CD4-positive, alpha-beta T cell treated with Interferon gamma for 1 hour (primary cell): ENCODE measurements around the gene HBP1.
"Not testable (repeated sequence)": the region's sequence is repeated elsewhere in the genome, so short reads cannot be mapped to it uniquely, and the experiment has no call there.

Experiments
- DNase-seq: peaks from one replicate; pipeline ENCODE4 v3.0.0-alpha.2; 2020

Gene HBP1

DNA sequence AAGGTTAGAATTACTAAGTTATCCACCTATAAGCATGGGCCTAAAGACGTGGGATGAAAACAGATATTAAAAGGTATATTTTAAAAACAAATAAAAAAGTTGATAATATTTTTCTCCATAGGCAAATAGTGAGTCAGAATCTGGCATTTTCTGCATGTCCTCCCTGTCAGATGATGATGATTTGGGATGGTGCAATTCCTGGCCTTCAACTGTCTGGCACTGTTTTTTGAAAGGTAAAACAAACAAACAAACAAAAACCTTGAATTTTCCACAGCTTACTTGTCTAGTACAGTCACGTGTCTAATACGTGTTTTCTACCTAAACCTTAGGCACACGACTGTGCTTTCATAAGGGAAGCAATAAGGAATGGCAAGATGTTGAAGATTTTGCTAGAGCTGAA is 17.4 kb downstream of the HBP1 start:
- DNase-seq = no peak

DNA sequence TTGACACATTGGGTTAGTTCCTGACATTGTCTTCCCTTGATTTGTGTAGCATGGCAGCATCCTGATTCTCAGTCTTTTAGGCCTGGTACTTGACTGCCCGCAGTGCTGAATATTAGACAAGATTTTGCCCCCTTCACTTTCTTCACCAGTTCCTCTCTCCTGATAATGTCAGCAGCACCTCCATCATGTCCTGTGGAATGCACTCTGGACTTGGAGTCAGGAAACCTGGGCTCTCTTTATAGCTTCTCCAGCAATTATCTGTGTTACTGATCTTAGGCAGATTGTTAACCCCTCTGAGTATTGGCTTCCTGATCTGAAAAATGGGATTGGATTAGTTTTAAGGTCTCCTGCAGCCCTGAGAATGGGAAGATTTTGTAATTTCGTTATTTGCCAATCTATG is 19.0 kb downstream of the HBP1 start:
- DNase-seq = no peak

DNA sequence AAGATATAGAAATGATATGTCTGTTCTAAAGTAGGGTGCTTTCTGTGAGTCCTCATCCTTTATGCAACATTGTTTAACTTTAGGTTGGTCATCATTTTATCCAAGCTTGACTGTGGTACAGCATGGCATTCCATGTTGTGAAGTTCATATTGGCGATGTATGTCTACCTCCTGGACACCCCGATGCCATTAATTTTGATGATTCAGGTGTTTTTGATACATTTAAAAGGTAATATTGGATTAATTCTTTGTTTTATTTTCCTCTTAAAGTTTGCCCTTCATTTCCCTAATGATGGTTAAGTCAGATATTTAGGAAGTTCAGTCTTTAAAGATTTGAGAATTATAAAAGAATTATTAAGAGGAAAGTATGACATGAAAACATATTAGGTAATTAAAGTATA is 21.3 kb downstream of the HBP1 start:
- no peak for DNase-seq

DNA sequence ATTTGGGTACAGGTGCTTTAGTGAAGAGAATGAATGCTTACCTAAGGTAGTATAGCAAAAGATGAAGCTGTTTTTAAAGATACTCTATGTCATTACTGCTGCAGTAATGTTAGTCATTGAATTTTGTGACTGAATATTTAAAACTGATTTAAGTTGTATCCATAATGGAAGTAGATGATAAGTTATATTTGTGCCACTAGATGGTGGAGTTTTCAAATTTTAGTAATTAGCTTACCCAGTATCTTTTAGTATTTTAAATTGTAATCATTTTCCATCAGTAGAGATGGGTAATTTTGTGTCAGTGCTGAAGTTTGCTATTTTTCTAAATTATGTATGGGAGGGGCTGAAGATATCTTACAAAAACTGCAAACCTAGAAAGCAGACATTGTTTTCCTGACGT is 25.2 kb downstream of the HBP1 start:
- DNase-seq = no peak

DNA sequence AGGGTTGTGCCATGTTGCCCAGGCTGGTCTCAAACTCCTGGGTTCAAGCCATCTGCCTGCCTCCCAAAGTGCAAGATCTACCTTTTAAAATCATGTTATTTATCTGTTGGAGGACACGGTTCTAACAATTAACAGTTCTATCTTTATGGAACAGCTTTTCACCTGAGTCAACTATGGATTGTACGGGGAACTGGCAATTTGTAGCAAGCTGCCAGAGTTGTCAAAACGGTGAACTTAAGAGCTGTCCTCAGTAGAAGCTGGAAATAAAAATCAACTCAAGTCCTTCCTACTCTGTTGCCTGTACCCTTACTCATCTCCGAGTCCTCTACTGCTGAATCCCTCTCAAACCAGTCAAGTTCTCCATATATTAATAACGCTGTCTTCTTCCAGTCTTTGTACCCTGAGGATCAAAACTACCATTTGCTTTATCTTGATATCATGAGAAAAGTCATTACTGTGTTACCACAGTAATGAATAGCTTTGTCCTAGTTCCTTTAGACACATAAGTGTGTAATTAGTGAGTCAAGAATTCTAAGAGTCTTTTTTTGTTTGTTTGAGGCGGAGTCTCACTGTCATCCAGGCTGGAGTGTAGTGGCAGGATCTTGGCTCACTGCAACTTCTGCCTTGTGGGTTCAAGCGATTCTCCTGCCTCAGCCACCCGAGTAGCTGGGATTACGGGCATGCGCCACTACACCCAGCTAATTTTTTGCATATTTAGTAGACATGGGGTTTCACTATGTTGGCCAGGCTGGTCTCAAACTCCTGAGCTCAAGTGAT is 28.2 kb downstream of the HBP1 start:
- no peak for DNase-seq

DNA sequence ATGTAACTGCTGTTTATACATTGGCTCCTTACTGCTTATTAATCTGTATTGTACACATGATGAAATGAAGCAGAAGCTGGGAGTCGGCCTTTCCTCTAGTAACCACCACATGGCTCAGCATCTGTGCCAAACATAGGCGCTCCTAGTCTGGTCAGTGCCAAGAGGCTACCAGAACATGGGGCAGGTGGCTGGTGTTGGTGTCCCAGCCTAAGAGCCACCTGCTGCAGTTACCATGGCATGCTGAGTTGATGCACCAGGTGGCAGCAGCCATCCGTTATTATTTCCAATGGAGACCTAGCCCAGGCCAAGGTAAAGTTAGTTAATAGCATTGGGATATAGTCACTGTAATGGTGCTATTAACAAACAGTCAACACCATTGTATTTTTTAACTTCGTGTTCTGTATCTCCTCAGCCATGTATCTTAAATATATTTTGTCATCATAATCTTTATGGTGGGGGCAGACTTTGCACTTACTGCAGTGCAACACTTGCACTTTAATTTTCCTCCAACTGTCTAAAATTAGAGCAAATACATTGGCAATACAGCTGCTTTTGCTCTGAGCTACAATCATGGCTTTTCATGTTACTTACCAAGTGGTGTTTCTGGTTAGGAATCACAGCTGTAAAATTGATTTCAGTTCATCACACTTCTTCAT is 33.1 kb downstream of the HBP1 start:
- no peak for DNase-seq

DNA sequence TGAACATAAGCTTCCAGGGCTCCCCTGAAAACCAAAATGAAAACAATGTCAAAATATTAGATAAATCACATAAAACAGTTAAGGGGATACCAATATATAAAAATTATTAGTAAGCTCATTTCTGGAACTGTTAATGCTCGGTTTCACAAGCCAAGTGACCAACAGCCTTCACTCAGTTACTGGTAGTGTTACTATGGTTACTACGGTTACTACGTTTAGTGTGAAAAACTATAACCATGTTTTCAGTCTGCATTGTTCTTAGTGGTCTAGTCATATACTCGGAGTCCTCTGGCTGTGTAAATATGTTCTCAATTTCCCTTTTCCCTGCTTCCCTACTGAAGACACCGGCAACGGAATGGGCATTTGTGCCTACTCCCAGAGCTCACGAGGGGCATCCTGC is 34.8 kb downstream of the HBP1 start:
- DNase-seq = no peak

DNA sequence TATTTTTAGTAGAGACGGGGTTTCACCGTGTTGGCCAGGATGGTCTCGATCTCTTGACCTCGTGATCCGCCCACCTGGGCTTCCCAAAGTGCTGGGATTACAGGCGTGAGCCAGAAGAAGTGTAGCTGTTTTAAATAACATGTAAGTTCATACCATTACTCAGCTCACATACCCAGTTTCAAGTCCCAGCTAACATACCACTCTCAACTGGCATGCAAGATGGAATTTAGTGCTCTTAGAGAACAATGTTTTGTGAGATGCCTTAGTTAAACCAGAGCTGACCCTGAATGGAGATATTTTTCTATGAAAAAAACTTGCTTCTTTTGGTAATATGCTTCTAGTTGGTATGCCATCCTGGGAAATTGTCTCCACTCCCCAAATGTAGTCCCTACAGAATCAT is 37.3 kb downstream of the HBP1 start:
- DNase-seq = no peak

DNA sequence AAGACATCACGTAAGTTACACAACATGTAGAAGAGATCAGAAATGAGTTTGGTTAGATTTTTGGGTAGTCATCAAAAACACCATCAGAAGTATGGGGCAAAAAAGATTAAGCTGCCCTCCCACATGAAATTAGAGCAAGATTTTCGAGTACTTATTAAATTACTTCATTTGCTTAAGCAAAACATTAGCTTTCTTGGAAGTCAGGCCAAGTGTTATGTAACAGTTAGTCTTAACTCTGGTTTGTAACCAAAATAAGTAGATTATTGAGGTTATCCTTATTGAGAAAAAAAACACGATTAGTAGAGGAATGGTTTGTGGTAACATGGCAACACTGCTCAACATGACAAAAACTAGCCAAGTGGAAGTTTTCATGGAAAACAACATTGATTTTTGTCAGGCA is 37.9 kb downstream of the HBP1 start:
- no peak for DNase-seq

DNA sequence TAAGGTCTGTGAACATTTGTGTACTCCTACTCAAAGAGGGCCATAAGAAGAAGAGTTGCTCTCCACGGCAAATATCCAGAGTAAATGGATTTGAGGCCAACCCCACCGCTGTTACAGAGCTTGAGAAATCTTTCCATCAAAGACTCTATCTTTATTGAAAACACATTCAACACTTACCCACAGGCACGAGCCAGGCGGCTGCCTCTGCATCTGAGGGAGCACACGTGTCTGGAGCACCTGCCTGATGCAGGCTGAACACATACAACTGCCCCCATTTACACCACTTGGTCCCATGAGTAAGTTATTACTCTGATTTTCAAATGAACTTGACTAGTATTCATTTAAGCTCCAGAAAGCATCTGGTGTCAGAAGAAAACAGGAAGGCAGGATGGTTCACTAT is 38.7 kb downstream of the HBP1 start:
- DNase-seq = no peak

DNA sequence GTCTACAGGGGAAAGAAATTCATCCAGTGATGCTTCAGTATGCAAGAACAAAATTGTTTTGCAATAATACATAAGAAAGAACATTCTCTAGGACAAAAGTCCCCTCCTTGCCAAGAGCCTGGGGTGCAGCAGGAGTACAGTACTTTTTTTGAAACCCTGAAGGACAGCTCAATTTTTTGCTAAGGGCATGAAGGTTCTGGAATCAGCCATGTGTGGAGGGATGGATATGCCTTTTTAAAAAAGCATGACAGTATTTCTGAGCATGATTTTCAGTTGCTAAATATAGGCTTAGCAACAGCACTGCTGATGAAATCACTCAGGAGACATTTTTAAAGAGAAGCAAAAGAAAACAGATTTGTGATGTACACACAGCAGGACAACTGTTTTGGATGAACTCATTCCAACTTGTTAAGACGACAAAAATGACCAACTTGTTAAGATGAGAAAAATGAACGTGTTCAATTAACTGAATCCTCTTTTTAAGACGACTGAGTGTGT is 39.3 kb downstream of the HBP1 start:
- no peak for DNase-seq

DNA sequence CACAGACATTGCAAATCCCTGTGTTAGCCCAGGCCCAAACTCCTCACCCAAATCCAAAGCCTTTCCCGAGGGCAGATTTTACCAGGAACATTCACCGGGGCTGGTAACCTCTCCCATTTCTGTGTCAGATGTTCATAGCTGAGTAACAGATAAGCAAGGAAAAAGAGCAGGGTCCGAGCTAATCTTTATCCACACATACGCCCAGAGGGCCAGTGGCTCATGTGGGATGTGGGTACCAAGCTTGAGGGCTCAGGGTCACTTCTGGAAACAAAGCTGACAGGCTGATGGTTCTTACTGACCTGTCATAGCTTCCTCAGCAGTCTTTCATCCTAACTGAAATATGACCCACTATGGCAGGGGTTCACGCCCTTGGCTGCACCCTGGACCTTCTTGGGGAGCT is 39.8 kb downstream of the HBP1 start:
- no peak for DNase-seq

DNA sequence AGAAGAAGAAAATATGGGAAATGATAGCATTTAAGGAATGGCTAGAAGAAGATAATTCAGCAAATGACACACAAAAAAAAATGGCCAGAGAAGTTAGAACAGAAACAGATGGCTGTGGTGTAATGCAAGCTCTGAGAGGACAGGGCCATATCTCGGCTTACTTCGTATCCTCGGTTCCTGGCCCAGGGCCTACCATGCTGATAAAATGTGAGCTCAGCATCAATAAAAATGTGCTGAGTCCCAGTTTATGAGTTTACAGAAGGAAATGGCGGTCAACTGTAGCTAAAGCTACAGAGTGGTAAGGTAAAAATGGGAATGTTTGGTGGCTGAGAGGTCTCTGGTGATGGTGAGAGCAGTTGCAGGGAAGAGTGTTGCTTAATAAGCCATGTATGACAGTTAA is 40.8 kb downstream of the HBP1 start:
- DNase-seq = no peak

DNA sequence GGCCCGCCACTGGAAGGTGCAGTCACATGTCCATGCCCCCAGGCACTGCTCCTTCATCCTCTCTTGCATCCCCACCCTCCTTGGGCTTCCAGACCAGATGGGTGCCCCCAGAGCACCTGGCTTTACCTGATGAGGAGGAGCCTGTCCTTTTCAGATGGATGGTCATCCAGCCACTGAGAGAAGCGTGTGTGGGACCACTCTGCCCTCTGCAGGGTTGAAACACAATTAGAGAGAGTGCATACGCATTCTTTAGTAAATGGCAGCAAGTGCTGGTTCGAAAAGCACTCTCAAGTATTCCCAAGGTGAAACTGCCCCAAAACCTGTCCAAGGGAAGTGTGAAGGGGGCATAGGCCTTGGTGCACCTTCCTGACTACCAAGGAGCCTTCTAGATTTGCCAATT is 41.6 kb downstream of the HBP1 start:
- DNase-seq = no peak

DNA sequence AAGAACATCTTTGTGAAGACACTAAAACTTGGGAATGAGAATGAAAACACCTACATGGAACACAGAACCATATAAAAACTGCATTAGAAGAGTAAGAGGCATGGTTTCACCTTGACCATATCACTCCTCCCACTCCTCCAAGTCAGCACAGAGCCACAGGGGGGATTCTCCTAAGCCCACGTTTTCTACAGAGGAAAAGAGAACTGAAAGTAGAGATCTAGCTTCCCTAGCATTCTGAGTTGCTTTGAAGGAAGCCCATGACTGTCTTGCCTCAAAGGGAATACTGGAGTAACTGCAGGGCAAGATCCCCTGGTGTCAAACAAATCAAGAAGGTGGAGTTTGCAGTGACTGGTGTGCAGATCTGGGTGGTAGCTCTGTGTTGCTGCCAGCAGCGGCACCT is 43.9 kb downstream of the HBP1 start:
- DNase-seq = no peak

DNA sequence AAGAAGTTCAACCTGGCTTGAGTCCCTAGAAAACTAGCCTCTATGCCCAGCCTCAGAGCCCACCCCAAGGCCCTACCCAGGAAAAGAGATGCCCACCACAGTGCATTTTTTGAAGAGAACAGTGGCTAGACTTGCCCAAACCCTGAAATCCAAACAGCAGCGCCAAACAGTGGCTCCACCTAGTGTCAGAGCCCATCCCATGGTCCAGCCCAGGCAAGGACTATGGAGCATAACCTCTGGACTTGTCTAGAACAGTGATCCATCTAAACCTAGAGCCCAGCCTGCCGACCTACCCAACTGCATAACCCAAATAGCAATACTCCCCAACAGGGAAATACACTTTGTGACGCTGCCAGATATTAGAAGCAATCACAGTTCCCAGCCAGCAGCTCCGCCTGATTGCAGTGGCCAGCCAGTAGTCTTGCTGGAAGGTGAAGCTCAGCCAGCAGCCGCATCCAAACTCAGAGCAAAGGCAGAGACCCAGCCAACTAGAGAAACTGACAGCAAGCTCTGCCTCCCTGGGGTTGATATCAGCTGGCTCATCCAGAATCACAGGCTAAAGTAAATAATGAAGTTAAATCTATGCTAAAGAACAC is 44.5 kb downstream of the HBP1 start:
- no peak for DNase-seq

DNA sequence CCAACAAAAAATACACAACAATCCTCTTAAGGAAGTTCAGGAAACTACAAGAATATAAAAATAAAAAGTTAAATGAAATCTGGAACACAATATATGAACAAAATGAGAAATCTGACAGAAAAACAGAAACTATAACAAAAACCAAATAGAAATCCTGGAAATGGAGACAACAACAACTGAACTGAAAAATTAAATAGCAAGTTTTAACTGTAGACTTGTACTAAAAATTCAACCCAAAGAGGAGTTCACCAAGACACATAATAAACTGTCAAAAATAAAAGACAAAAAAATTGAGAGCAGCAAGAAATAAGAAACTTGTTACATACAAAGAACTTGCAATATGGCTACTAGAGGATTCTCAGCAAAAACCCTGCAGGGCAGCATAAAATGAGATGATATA is 45.1 kb downstream of the HBP1 start:
- no peak for DNase-seq

DNA sequence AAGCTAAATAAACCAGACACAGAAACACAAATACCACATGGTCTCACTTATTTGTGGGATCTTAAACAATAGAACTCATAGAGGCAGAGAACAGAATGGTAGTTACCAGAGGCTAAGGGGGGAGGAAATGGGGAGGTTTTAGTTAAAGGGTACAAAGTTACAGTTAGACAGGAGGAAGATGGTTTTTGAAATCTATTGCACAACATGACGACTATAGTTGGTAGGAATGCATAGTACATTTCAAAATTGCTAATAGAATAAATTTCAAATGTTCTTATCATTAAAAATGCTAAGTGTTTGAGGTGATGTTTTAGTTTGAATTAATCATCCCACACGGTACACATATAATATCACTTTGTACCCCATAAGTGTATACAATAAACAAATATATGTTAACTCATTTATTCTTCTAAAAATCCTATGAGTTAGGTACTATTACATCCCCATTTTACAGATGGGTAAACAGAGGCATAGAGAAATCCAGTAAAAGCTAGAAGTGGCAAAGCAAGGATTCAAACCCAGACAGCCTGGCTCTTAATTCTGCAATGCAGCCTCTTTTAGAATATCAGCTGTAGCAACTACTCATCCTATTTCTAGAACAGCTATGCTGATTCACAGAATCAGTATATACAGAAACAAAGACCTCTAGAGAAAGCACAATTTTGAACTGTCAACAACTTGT is 50.9 kb downstream of the HBP1 start:
- DNase-seq = no peak

DNA sequence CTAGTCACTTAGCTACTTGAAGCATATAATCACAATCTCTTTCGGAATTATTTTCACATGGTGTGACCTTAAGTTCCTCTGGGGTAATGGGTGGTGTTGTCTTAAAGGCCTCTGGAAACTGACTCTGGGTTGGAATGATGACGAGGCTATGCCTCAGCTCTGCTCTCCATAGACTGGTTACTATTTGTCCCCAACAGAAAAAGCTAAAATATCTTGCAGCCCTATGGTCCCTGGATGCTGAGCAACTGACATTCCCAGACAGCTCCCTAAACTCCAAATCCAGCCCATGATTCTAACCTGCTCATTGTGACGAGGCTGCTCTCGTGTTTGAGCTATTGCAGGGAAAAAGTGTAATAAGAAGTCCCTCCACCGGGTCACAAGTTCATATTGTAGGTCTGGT is 51.6 kb downstream of the HBP1 start:
- no peak for DNase-seq

DNA sequence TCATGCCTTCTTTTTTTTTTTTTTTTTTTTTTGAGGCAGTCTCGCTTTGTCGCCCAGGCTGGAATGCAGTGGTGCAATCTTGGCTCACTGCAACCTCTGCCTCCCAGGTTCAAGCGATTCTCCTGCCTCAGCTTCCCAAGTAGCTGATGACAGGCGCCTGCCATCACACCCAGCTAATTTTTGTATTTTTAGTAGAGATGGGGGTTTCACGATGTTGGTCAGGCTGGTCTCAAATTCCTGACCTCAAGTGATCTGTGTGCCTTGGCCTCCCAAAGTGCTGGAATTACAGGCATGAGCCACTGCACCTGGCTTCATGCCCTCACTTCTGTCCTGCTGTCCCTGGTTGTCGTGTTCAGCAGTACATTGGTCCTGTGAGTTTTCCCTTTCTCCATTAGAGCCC is 52.0 kb downstream of the HBP1 start:
- DNase-seq = not testable (repeated sequence)

DNA sequence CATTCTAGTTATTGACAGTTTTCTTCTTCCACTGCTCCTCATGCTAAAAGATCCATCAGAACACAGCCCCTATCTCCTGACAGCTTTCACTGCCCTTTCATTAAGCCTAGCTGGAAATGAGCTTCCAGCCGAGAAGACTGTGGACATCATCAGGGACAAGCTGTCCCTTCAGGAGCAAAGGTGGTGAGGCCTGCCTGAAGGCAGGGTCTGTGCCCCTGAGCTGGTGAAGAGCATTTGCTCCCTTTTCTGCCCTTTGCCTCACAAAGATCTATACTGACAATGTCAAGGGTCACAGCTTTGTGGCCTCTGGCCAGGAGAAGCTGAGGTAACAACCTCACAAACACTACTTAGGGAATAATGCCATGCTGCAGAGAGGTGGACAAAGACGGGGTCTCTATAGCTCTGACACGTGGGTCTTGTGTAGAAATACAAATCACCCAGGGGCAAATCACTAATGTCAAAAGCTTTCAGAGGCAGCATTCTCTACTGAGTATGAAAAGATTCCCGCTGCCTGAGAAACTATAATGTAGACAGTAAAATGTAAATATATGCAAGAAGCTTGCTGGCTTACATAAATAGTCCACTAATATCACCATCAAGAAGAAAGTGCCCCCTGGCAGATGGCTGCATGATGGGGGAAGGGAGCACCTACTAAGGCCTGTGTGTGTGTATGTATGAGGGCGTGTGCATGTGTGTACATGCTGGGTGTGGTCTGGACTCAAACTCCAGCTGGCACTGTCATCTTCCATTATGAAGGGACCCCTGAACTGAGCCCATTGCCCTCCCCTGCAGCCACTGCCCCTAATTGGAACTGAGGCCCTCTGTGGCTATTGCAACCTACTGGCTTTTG is 55.8 kb downstream of the HBP1 start:
- DNase-seq = no peak

DNA sequence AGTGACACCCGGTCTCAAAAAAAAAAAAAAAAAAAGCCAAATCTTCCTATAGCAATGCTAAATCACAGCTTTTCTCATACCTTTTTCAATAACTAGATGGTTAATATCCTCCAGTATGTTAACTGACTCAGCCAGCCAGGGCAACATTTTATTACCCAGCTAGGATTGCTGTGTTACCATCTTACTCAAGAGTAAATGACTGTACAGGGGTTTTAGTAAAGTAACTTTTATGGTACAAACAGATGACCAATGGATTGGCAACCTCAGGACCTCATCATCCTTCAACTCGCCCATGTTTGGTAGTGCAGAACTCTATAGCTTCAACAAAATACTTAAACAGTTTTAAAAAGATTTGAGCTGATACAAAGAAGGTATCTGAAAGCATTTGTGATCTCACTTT is 59.5 kb downstream of the HBP1 start:
- no peak for DNase-seq

DNA sequence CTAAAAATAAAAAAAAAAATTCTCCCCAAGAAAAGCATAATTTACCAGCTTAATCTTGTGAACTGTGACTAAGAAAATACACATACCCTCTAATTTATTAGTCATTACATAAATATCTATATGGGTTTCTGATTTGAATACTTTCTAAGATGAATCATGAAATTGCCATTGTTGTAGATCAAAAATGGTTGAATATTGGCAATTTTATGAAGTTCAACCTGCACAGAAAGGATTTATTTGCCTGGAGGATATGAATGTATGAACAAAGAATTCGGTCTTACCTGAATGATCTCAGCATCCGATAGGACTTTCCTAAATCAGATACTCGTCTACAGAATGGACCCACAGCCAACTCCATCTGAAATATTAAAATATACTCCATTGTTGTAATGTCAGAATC is 61.5 kb downstream of the HBP1 start:
- no peak for DNase-seq
